Liver (tissue), 9 donors: Measurements from ENCODE around the gene COL15A1. TPM values are rescaled to one million over a fixed set of nuclear protein-coding genes. Genes with fewer than 3 reads are reported as not detected.

Experiments used
- DNase-seq: peaks from one replicate; pipeline ENCODE4 v3.0.0-alpha.2; 2017; ENCODE audit warnings: low spot score
- H3K27ac ChIP-seq, 2 donors: one replicate each; pipeline ENCODE4 v1.7.0; 2013; ENCODE audit warnings: inconsistent platforms in 2 of 2, low read length in 2 of 2, control low read depth in 1 of 2, low read depth in 1 of 2, mild to moderate bottlenecking in 1 of 2
- H3K27me3 ChIP-seq, 4 donors: one replicate each; pipeline versions ENCODE4 v1.6.1 to v1.7.0; 2013; ENCODE audit warnings: low read length in 3 of 4, inconsistent platforms in 1 of 4, mild to moderate bottlenecking in 1 of 4, moderate library complexity in 1 of 4; ENCODE audit not compliant: control insufficient read depth in 4 of 4, insufficient read depth in 4 of 4
- H3K36me3 ChIP-seq, 4 donors: one replicate each; pipeline versions ENCODE4 v1.6.1 to v1.7.0; 2013; ENCODE audit warnings: low read length in 3 of 4, mild to moderate bottlenecking in 3 of 4, low read depth in 1 of 4, moderate library complexity in 1 of 4; ENCODE audit not compliant: control insufficient read depth in 4 of 4, insufficient read depth in 3 of 4
- H3K4me1 ChIP-seq, 4 donors: one replicate each; pipeline versions ENCODE4 v1.6.1 to v1.7.0; 2013; ENCODE audit warnings: low read length in 3 of 4, mild to moderate bottlenecking in 3 of 4, moderate library complexity in 1 of 4; ENCODE audit not compliant: control insufficient read depth in 4 of 4, insufficient read depth in 4 of 4
- H3K4me3 ChIP-seq, 3 donors: one replicate each; pipeline versions ENCODE4 v1.6.1 to v1.7.0; 2013; ENCODE audit warnings: low read length in 3 of 3, control low read depth in 1 of 3, low read depth in 1 of 3, mild to moderate bottlenecking in 1 of 3
- H3K9ac ChIP-seq, 2 donors: one replicate each; pipeline ENCODE4 v1.7.0; 2013; ENCODE audit warnings: low read length in 2 of 2, mild to moderate bottlenecking in 2 of 2, moderate library complexity in 2 of 2, control low read depth in 1 of 2, low read depth in 1 of 2
- H3K9me3 ChIP-seq, 4 donors: one replicate each; pipeline versions ENCODE4 v1.6.1 to v1.7.0; 2013; ENCODE audit warnings: low read length in 3 of 4; ENCODE audit not compliant: control insufficient read depth in 4 of 4
- ATF3 ChIP-seq: IDR thresholded peaks from 2 replicates; pipeline ENCODE4 v1.6.1; 2016; ENCODE audit warnings: antibody characterized with exemption
- CTCF ChIP-seq: fragments of 150-350 bp; IDR thresholded peaks from 2 replicates; pipeline ENCODE4 v1.5.1; 2017; ENCODE audit warnings: improper control_type of control experiment, low read depth, low read length; ENCODE audit not compliant: missing input control
- EGR1 ChIP-seq, 2 donors: IDR thresholded peaks; 2 replicates each; pipeline ENCODE4 v1.6.1; 2016 to 2018; ENCODE audit warnings: antibody characterized with exemption in 2 of 2, low read depth in 2 of 2
- FOXA1 ChIP-seq: IDR thresholded peaks from 2 replicates; pipeline ENCODE4 v1.6.1; 2016; ENCODE audit warnings: antibody characterized with exemption
- HNF4G ChIP-seq: IDR thresholded peaks from 2 replicates; pipeline ENCODE4 v1.6.1; 2016; ENCODE audit warnings: antibody characterized with exemption
- JUND ChIP-seq, 2 donors: IDR thresholded peaks; 2 replicates each; pipeline ENCODE4 v1.6.1; 2016; ENCODE audit warnings: antibody characterized with exemption in 2 of 2
- MAX ChIP-seq: IDR thresholded peaks from 2 replicates; pipeline ENCODE4 v1.6.1; 2016; ENCODE audit warnings: antibody characterized with exemption
- REST ChIP-seq: IDR thresholded peaks from 2 replicates; pipeline ENCODE4 v1.6.1; 2016; ENCODE audit warnings: antibody characterized with exemption, mild to moderate bottlenecking
- SP1 ChIP-seq: IDR thresholded peaks from 2 replicates; pipeline ENCODE4 v1.6.1; 2018; ENCODE audit warnings: antibody characterized with exemption, mild to moderate bottlenecking
- YY1 ChIP-seq: IDR thresholded peaks from 2 replicates; pipeline ENCODE4 v1.6.1; 2016; ENCODE audit warnings: antibody characterized with exemption, mild to moderate bottlenecking
- WGBS: extraction: QIAGEN DNeasy Blood & Tissue Kit; methylation state at CpG from one replicate; pipeline ENCODE4 v1.1.7; 2013; 5-methylcytosine and 5-hydroxymethylcytosine counted together
- polyA plus RNA-seq, 2 donors: library from polyadenylated mRNA; stranded (reverse) in 1 of 2; unstranded in 1 of 2; fragments of 200-250 nt in 1 of 2; fragments of >200 nt in 1 of 2; fragmentation: Nextera tagmentation in 1 of 2; extraction: Ambion mirVana in 1 of 2; gene quantifications; one replicate each; pipeline versions ENCODE4 v1.2.1 to v1.2.3, GENCODE V29; 2013 to 2015
- total RNA-seq, 2 donors: library from RNA; depleted of rRNA; stranded (reverse); fragments of >200 nt; gene quantifications; one replicate each; pipeline ENCODE4 v1.2.3, GENCODE V29; 2014
- donor health status: healthy.
- donor health status: healthy.
- donor health status: healthy.
- donor health status: healthy.
- donor health status: healthy.

The COL15A1 gene
- total and polyA plus RNA-seq, 4 donors = 0.10 to 0.42 (median 0.24) TPM

GRCh38 chr9:99105152-99106043 lies 161.7 kb downstream of the COL15A1 start:
- Histone ChIP-seq H3K9ac (peak overlapping the region; percentile 73 to 79), H3K27ac (peak overlapping the region; percentile 76 to 79), H3K4me3 (peak overlapping the region; percentile 72 to 98 (median 82)), H3K4me1 (peaks cover 0 to 20% (median 10%) of the 10 kb centered on the region in 4 donors), H3K27me3 (no peaks in the 10 kb centered on the region), H3K36me3 (no peaks in the 10 kb centered on the region), H3K9me3 (no peaks in the 10 kb centered on the region)
- peak; percentile 71 for DNase-seq
- WGBS = under 1% methylated on average over 118 of the region's 118 CpGs
- TF ChIP-seq FOXA1 (no peak), EGR1 (IDR thresholded peaks at IDR 0.05; ENCODE audit: low read depth in 2 of 2) (peak; percentile 70 to 72), REST (peak; percentile 35), CTCF (peak; percentile 10), ATF3 (no peak)

- DNase-seq = no peak
- peak overlapping the region; percentile 73 to 79 for H3K9ac ChIP-seq
- no peaks in the 10 kb centered on the region for H3K36me3 ChIP-seq
- H3K27ac ChIP-seq = peak overlapping the region; percentile 76 to 79
- H3K4me3 ChIP-seq = peak overlapping the region; percentile 72 to 98 (median 82)
- 5% methylated on average over 9 of the region's 9 CpGs for WGBS
- no peaks in the 10 kb centered on the region for H3K27me3 ChIP-seq
- H3K9me3 ChIP-seq = no peaks in the 10 kb centered on the region
- TF ChIP-seq JUND (IDR thresholded peaks at IDR 0.05) (no peak), CTCF (no peak), MAX (no peak), FOXA1 (no peak), SP1 (no peak), YY1 (no peak), HNF4G (no peak)
- H3K4me1 ChIP-seq = peaks cover 0 to 20% (median 10%) of the 10 kb centered on the region in 4 donors
Measured at GRCh38 chr9:99106044-99106375, 162.3 kb downstream of the COL15A1 start.
